NCI-H510A treated with DMSO at 0.1 percent for 48 hours (cell line): ENCODE measurements around the gene CSKMT.
A peak's percentile ranks its signal among the peaks of the same experiment; 100 is the strongest.
"Not testable (repeated sequence)": the region's sequence is repeated elsewhere in the genome, so short reads cannot be mapped to it uniquely, and the experiment has no call there.

Source experiments
- DNase-seq: peaks from one replicate; lab custom pipeline; 2025; lab: John Stamatoyannopoulos, UW

The CSKMT gene

DNA sequence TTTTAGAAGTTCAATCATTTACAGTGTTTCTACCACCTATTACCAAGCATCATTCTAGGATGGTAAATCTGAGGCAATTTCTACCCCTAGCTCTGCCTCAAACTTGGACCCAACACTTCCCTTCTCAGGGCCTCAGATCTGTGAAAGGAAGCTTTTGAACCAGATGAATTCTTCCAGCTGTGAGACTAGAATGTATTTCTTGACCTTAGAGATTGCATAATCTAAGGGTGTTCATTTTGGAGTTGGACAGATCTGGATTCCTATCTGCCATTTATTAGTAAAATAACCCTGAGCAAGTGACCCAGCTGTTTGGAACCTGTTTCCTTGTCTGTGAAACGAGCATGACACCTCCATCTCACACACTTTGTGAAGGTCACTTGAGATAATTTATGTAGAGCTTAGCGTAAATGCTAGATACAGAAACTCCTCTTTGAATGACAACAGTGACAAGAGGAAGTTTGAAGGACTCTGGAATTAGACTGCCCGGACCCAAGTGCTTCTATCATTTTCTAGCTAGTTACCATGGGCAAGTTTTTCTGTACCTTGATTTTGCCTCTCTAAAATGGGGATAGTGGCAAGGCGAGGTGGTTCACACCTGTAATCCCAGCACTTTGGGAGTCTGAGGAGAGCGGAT lies 8.2 kb upstream of the CSKMT start:
- DNase-seq = no peak

DNA sequence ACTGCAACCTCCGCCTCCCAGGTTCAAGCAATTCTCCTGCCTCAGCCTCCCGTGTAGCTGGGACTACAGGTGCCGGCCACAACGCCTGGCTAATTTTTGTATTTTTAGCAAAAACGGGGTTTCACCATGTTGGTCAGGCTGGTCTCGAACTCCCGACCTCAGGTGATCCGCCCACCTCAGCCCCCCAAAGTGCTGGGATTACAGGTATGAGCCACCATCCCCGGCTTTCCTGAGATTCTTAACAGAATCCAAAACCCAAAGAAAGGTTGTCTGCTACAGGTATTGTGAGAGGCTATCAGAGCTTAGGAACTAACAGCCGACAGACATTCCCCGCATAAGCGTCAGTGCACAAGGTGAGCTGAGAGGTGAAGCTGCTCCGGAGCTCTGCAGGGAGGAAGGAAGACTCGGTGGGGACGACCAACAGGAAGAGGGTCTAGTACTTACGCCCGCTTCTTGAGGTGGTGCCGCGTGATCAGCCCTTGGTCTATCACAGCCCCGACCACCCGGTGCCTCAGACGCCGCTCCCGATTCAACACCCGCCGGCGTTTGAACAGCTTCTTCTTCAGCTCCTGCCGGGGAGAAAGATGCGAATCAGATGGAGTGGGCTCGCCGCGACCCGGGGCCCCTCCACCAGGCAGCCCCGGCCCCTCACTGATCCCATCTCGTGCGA lies 572 bp upstream of the CSKMT start:
- DNase-seq = peak; percentile 74

DNA sequence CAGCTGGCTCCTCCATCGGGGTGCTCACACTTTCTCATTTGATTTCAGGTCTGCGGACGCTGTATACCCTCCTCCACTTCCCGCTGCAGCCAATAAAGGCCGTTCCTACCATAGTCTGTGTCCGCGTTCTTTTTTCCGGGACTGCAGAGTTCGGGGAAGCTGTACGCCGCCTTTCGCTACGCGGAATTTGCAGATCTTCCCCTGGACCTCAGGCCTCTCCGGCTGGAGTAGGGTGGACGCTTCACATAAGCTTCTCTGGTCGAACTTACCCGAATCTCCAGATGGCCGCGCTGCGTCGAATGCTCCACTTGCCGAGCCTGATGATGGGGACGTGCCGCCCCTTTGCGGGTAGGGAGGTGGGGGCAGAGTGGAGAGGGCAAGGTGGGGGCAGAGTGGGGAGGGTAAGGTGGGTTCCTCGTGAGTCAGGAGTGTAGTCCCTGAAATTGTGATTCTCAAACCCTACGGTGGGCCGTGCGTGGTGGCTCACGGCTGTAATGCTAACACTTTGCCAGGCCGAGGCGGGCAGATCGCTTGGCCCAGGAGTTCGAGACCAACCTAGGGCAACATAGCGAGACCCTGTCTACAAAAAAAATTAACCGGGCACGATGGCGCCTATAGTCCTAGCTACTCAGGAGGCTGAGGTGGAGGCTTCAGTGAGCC lies 617 bp downstream of the CSKMT start:
- peak; percentile 75 for DNase-seq

DNA sequence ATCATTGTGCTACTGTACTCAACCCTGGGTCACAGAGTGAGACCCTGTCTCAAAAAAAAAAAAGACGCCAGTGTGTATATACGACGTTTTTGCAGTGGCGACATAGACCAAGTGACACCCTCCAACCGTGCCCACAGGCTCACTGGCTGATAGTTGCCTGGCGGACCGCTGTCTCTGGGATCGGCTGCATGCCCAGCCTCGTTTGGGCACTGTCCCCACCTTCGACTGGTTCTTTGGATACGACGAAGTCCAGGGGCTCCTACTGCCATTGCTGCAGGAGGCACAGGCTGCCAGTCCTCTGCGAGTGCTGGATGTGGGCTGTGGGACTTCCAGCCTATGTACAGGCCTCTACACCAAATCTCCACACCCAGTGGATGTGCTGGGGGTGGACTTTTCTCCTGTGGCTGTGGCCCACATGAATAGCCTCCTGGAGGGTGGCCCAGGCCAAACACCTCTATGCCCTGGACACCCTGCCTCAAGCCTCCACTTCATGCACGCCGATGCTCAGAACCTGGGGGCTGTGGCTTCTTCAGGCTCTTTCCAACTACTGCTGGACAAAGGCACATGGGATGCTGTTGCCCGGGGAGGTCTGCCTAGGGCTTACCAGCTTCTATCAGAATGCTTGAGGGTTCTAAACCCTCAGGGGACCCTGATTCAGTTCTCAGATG lies 1.3 kb downstream of the CSKMT start:
- no peak for DNase-seq

DNA sequence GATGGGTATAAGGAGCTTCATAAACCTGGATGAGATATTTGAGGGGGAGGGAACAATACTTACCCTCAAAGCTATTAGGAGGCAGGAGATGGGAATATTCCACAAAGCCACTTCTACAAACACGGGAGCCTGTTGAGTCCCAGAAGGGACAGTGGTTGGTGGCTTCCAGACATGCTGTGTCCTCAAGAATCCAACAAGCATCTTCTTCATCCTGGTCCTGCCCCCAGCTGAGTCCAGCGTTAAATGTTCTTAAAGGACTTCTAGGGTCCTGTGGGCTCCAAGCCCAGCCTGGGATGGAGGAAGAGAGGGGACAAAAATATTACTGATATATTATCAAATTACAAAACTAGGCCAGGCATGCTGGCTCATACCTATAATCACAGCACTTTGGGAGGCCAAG lies 2.3 kb downstream of the CSKMT start:
- no peak for DNase-seq

DNA sequence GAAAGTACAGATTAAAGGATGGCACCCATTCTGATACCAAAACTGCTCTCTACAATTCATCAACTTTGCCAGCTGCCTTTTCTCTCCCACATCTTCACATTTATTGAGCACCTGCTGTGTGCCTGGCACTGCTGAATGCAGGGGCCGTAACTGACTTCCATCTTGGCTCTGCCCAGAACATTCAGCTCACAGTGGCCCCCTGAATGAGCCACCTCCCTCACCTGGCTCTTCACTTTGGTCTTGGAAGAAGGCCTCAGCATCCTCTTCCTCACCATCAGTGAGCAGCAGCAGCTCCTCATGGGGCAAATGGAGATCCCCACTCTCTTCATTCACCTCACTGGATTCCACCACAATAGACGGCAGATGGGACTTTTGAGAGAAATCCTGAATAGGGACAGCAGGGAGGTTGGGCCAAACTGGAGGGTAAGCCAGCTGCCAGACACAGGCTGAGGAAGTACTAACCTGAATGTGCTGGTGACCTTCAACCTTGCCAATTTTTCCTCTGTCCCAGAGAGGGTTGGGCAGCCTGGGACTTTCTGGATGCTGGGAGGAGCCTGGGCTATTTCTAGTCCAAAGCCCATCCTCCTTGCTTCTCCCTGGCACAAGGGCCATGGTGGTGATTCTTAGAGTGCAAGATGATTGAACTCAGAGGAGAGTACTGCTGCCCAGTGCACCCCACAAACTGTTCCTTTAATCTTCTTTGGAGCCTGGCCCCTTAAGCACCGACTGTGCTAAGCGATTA lies 4.5 kb downstream of the CSKMT start:
- DNase-seq = no peak

DNA sequence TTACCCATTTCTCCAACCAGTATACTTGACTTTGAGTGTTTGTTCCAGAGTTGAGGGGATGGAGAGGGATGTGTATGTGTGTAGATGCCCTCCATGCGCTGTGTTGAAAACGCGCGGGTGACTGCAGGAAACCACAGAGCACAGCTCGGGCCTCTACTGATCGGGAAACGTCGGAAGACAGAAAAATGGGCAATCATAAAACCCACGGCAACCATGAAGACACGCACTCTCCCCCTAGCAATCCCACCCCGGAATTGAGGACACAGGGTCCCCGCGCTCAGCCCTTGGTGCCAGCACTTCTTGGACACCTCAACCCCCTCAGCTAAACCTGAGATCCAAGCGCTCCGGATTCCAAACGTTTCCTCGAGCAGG lies 6.1 kb downstream of the CSKMT start:
- peak; percentile 85 for DNase-seq

DNA sequence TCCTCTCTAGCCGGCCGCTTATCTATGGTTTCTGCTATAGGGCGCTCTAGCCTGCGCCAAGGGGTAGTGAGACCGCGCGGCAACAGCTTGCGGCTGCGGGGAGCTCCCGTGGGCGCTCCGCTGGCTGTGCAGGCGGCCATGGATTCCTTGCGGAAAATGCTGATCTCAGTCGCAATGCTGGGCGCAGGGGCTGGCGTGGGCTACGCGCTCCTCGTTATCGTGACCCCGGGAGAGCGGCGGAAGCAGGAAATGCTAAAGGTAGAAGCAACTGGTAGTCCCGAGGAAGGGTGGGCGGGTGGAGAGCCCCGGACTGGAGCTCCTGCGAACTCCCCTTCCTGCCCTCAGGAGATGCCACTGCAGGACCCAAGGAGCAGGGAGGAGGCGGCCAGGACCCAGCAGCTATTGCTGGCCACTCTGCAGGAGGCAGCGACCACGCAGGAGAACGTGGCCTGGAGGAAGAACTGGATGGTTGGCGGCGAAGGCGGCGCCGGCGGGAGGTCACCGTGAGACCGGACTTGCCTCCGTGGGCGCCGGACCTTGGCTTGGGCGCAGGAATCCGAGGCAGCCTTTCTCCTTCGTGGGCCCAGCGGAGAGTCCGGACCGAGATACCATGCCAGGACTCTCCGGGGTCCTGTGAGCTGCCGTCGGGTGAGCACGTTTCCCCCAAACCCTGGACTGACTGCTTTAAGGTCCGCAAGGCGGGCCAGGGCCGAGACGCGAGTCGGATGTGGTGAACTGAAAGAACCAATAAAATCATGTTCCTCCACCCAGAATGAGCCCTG lies 6.7 kb downstream of the CSKMT start, which contains the start of the genes LBHD1 and UQCC3:
LBHD1 (minus strand) TSS at position 660 of the 782 bp plus-strand sequence. CDS start 2,236 bp downstream, outside the sequence.
UQCC3 (plus strand) TSS at position 66 of the 782 bp plus-strand sequence; CDS start at position 139, 73 bp downstream.
- DNase-seq = peak; percentile 85

DNA sequence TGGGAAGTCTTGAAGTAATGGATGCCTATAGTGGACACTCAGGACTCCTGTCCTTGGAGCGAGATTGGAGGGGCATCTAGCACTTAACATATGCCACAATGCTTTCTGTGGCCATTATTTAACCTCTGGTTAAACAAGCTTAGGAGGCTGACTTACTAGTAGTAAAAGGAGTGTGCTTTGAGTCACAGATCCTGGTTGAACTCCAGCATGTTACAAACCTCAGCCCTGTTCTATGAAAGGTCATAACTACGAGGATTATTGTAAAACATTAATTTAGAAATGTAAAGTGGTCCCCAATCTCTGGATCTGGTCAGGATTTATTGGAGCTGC lies 8.0 kb downstream of the CSKMT start:
- no peak for DNase-seq

DNA sequence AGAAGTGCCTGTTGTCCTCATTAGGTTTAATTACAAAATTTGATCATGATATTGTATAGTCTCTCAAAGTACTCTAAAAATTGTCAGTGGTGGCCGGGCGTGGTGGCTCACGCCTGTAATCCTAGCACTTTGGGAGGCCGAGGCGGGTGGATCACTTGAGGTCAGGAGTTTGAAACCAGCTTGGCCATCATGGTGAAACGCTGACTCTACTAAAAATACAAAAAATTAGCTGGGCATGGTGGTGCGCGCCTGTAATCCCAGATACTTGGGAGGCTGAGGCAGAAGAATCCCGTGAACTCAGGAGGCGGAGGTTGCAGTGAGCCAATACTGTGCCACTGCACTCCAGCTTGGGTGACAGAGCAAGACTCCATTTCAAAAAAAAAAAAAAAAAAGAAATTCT lies 10.3 kb downstream of the CSKMT start:
- not testable (repeated sequence) for DNase-seq

DNA sequence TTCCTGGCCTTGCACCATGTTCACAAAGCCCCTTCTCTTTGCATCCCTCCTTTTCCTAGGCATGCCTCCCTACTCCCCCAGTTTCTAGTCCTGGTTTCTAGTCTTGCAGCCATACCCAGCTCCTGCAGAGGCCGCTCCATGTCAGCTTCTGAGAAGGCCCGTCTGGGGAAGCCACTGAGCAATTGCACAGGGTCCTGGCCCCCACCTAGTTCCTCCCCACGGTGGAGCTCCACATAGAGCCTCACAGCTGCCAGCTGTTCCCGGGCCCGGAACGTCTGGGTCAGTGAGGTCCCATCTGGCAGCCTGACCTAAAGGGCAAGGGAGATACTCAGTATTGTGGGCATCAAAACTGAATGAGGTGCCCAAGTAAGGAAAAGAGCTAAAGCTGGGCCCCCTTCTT lies 11.6 kb downstream of the CSKMT start:
- DNase-seq = no peak

DNA sequence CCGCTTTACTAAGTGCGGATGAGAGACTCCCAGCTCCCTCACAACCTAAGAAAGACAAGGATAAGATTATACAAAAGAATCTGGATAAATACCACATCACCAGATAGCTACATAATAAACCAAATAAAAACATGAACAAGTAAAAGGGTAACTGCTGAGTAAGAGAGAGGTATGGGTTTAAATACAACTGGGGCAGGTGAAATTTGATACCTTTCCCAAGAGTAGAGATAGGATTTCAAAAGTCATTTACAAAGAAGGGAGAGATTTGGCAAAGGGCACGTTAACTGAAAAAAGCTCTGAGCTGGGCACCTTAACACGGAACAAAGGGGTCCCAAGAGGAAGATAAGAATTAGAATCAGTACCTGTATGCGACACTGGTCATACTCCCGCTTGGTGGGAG lies 12.0 kb downstream of the CSKMT start:
- no peak for DNase-seq

DNA sequence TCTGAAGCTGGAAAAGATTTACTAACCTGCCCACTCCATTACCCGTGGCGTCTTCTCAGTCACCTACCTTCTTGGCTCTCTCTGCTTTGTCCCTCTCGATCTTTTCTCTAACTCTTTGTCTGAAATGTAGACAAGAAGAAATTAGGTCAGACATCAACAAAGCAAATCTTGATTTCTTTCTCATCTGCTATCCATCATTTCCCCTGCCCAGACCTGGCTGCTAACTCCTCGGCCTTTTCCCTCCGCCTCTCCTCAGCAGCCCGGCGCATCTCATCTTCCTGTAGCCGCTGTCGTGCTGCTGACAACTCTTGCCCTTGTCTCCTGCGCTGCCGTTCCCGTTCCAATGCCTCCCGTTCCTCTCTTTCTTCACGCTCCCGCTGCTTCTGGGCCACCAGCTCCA lies 12.6 kb downstream of the CSKMT start:
- DNase-seq = no peak

DNA sequence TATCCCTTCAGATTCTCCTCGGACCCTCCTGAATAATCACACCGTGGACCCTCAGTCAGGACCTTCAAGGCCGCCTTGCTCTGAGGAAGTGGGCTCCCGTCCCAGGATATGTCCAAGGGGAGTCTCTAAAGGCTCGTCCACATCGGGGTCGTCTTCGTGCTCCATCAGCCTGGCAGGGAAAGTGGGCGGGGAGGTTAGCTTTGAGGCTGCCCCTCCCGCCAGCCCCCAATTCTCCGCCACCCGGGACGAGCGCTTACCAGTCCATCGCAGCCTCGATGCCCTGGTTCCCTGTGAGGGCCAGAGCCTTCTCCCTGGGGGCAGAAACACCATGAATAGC lies 13.3 kb downstream of the CSKMT start:
- no peak for DNase-seq

DNA sequence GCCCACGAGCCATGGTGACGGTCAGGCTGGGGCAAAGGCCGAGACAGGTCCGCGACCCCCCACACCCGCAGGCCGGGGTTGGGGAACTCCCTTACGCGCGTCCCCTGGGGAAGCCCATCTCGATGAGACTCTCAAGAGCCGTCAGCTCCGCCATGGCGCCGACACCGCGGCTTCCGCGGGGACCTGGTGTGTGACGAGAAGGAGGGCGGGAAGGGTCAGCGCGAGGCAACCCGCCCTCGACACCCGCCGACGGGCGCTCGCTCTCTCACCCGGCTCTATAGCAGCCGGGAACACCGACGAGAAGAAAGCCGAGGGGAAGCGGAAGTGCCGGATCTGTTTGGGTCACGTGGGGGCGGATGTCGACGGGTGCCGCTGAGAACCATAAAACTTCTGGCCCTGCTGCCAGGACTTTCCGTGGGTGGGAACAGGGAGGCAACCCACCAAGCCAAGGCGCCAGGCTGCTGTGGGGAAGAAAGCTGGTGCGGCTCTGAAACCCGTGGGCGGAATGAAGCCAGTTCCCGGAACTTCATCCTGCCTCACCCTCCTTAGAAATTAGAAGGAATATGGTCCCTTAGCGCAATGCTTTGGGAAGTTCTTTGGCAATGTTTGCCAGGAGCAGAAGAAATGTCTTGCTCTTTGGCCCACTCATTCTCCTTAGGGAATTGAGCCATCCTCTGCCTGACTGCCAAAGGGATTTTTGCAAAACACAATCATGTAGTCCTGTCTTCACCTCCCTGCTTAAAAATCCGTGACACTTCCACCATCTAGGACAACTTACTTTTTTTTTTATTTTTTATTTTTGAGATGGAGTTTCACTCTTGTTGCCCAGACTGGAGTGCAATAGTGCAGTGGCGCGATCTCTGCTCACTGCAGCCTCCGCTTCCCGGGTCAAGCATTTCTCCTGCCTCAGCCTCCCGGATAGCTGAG lies 13.9 kb downstream of the CSKMT start, which contains the start of gene UBXN1:
UBXN1 (minus strand) TSS at position 304 of the 927 bp plus-strand sequence; CDS start at position 154, 150 bp downstream.
- peak; percentile 85 for DNase-seq

DNA sequence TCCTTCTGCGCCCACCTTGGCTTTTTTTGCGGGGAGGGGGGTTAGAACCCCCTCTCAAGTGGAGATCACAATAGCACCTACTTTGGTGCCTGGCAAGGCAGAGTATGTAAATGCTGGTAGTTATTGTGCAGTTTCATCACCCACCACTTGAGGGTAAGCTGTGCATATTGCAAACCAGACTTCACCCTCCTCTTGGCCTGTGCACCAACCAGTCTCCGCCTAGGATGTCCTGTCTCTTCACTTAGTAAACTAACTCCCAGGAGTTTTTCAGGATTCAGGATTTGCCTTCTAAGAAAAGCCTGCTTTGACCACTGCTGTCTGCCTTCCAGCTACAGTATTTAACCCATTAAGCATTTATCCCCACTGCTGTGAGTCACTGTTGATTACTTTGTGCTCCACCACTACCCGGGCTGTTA lies 15.7 kb downstream of the CSKMT start:
- DNase-seq = peak; percentile 71

DNA sequence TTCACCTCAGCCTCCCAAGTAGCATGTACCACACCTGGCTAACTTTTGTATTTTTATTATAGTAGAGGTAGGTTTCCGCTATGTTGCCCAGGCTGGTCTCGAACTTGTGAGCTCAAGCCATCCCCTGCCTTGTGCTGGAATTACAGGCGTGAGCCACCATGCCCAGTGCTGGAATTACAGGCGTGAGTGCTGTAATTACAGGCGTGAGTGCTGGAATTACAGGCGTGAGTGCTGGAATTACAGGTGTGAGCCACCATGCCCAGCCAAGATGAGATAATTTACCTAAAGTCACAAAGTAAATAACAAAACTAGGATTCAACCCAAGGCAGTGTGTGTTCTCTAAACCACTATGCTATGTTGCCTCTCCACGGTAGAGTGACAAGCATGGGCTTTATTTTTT lies 17.4 kb downstream of the CSKMT start:
- no peak for DNase-seq

DNA sequence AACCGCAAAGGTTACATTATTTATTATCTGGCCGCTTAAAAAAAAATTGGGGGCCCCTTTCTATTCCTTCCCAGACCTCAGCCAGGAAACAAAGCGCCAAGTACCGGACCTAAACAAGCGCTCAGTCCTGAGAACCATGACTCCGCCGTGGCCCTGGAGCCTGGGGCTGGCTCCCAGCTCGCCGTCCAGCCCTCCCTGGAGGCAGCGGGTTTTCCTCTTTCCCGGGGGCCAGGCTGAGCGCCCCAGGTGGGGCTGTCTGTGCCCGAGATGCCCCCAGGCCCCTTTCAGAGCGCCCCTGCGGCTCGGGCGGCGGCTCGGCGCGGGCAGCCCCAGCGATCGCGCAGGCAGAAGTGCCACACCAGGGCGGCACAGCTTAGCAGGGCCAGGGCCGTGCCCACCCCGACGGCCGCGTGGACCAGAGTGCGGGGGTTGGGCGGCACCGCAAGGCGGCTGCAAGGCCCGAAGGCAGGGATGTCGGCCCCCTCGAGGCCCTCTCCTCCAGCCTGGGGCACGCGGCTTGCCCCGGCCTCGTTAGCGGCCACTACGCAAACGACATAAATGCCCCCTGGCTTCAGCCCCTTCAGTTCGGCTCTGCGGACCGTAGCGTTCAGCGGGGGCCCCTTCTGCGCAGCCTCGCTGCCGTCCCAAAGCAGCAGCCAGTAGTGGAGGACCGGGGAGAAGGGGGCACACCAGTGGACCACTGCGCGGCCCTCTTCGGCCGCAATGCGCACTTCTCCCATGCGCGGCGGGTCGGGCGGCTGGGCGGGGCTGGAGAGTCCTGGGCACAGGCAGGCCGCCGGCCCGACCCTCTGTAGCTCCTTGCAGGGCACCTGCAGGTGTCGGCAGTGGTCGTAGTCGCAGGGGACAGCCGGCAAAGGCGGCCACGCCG lies 22.6 kb downstream of the CSKMT start:
- DNase-seq = no peak

DNA sequence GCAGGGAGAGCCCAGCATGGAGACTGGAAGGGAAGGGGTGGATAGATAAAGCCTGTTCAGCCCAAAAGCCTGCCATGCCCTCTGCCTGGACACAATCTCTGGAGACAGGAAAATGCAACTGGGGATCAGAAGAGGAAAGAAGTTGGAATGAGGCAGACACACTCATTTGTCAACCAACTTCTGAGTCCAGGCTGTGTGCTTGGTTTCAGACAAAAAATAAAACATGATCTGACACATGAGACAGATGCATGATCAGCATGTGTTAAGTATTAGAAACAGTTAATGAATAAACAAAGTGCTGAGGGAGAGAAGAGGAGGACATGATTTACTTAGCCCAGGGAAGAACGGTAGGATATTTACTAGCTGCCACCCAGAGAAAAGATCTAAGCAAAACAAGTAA lies 23.4 kb downstream of the CSKMT start:
- DNase-seq = no peak
